Smooth muscle cell (in vitro differentiated cells): ENCODE measurements around the gene TMEM255A. TPM values are rescaled to one million over a fixed set of nuclear protein-coding genes. Genes with fewer than 3 reads are reported as not detected.

Source experiments
- DNase-seq: peaks from one replicate; lab custom pipeline; 2025; ENCODE audit not compliant: unreplicated experiment; lab: John Stamatoyannopoulos, UW
- H2AFZ ChIP-seq: fragments of 200-600 bp; sonication (generic); 2 replicates; pipeline ENCODE4 v1.6.0; 2016; ENCODE audit warnings: antibody characterized with exemption, low read depth, mild to moderate bottlenecking
- H3F3A ChIP-seq: fragments of 200-600 bp; sonication (generic); 2 replicates; pipeline ENCODE4 v1.6.0; 2017; ENCODE audit warnings: antibody characterized with exemption, low read depth
- H3K27ac ChIP-seq: fragments of 200-600 bp; sonication (generic); 2 replicates; pipeline ENCODE4 v1.5.1; 2016; ENCODE audit warnings: low read depth, mild to moderate bottlenecking
- H3K27me3 ChIP-seq: fragments of 200-600 bp; sonication (generic); 2 replicates; pipeline ENCODE4 v1.6.1; 2016; ENCODE audit warnings: low read depth, mild to moderate bottlenecking
- H3K36me3 ChIP-seq: fragments of 200-600 bp; sonication (generic); 2 replicates; pipeline ENCODE4 v1.5.1; 2016; ENCODE audit warnings: low read depth
- H3K4me1 ChIP-seq: fragments of 200-600 bp; sonication (generic); 2 replicates; pipeline ENCODE4 v1.5.1; 2016; ENCODE audit warnings: low read depth
- H3K4me2 ChIP-seq: fragments of 200-600 bp; sonication (generic); 2 replicates; pipeline ENCODE4 v1.6.0; 2016; ENCODE audit warnings: mild to moderate bottlenecking
- H3K4me3 ChIP-seq: fragments of 200-600 bp; sonication (generic); 2 replicates; pipeline ENCODE4 v1.5.1; 2016; ENCODE audit warnings: mild to moderate bottlenecking
- H3K79me2 ChIP-seq: fragments of 200-600 bp; sonication (generic); 2 replicates; pipeline ENCODE4 v1.6.0; 2016; ENCODE audit warnings: low read depth, mild to moderate bottlenecking
- H3K9ac ChIP-seq: fragments of 200-600 bp; sonication (generic); 2 replicates; pipeline ENCODE4 v1.6.0; 2016; ENCODE audit warnings: low read depth
- H3K9me3 ChIP-seq: fragments of 200-600 bp; sonication (generic); replicated peaks from 2 replicates; pipeline ENCODE4 v1.5.1; 2016; ENCODE audit warnings: low read depth
- H4K20me1 ChIP-seq: fragments of 200-600 bp; sonication (generic); 2 replicates; pipeline ENCODE4 v1.6.0; 2016; ENCODE audit warnings: low read depth
- WGBS: methylation state at CpG from one replicate; pipeline ENCODE4 v1.1.7; 2016; ENCODE audit warnings: low lambda C conversion rate; 5-methylcytosine and 5-hydroxymethylcytosine counted together
- polyA plus RNA-seq: library from polyadenylated mRNA; unstranded; fragments of >200 nt; fragmentation: Nextera tagmentation; extraction: Ambion mirVana; gene quantifications from 2 replicates; pipeline ENCODE4 v1.2.1, GENCODE V29; 2016
- total RNA-seq: library from RNA; depleted of rRNA; stranded (reverse); fragments of >200 nt; gene quantifications from 2 replicates; pipeline ENCODE4 v1.2.3, GENCODE V29; 2014
- TF ChIP-seq, protein P1 (sequence below): fragments of 200-600 bp; sonication (generic); IDR thresholded peaks from 2 replicates; pipeline ENCODE4 v1.5.1; 2017; ENCODE audit warnings: borderline replicate concordance, mild to moderate bottlenecking, antibody characterized with exemption; ENCODE audit not compliant: insufficient read depth, poor library complexity, severe bottlenecking

Gene TMEM255A
- total and polyA plus RNA-seq, 2 experiments from 2014 or later = 0.04 TPM; not detected in 1

DNA sequence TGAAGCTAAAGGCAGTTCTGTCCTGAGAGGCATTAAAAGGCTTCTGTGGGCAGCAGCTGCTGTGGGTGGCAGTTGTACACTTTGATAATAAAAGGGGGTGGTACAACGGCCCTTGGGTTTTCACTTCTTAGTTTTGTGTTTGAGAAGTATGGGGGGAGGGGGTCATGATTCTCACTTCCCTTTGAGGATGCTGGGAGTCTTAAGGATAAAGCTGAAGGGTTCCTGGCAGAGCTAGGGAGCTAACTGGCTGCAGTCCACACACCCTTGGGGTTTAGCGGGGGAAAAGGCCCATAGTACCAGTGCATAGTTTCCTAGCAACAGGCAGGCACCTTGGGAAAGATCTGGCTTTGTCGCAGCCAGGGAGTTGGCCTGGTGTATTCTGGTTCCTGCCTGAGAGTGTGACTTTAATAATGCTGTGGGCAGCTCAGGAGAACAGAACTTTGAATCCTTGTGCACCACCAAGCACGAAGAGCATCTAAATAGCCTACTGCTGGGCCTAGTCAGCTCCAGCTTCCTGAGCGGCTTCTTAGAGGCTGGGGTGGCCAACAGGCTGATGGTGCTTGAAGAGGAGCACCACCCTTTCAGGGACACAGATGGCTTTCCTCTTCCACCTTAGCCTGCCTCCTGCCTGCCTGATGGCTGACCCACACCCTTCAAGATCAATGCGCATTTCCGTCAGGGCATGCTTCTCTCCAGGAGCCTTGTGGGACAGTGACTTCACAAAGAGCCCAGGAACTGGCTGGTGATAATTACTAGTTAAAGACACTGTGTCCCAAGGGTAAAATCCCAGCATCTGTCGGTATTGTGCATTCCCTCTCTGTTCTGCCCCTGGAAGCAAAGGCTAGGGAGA lies 48.2 kb downstream of the TMEM255A start:
- H3K4me2 ChIP-seq = no peak overlapping the region
- no peak overlapping the region for H3K27ac ChIP-seq
- no peaks in the 10 kb centered on the region for H3K79me2 ChIP-seq
- no peaks in the 10 kb centered on the region for H3F3A ChIP-seq
- H3K9ac ChIP-seq = no peak overlapping the region
- no peaks in the 10 kb centered on the region for H3K9me3 ChIP-seq
- no peaks in the 10 kb centered on the region for H4K20me1 ChIP-seq
- no peaks in the 10 kb centered on the region for H3K27me3 ChIP-seq
- no peaks in the 10 kb centered on the region for H3K36me3 ChIP-seq
- 74% methylated on average over 8 of the region's 8 CpGs for WGBS
- no peak for DNase-seq
- no peak overlapping the region for H3K4me3 ChIP-seq
- no peaks in the 10 kb centered on the region for H3K4me1 ChIP-seq
- TF ChIP-seq, protein P1, sequence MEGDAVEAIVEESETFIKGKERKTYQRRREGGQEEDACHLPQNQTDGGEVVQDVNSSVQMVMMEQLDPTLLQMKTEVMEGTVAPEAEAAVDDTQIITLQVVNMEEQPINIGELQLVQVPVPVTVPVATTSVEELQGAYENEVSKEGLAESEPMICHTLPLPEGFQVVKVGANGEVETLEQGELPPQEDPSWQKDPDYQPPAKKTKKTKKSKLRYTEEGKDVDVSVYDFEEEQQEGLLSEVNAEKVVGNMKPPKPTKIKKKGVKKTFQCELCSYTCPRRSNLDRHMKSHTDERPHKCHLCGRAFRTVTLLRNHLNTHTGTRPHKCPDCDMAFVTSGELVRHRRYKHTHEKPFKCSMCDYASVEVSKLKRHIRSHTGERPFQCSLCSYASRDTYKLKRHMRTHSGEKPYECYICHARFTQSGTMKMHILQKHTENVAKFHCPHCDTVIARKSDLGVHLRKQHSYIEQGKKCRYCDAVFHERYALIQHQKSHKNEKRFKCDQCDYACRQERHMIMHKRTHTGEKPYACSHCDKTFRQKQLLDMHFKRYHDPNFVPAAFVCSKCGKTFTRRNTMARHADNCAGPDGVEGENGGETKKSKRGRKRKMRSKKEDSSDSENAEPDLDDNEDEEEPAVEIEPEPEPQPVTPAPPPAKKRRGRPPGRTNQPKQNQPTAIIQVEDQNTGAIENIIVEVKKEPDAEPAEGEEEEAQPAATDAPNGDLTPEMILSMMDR = no peak
- H2AFZ ChIP-seq = no peak overlapping the region

GRCh38 chrX:120260369-120260768 lies 50.9 kb downstream of the TMEM255A start:
- H2AFZ ChIP-seq = no peak overlapping the region
- DNase-seq = no peak
- H3K9ac ChIP-seq = no peak overlapping the region
- H4K20me1 ChIP-seq = peaks cover 8% of the 10 kb centered on the region
- H3K36me3 ChIP-seq = no peaks in the 10 kb centered on the region
- 58% methylated on average over 3 of the region's 3 CpGs for WGBS
- TF ChIP-seq, protein P1 = no peak
- H3K27ac ChIP-seq = no peak overlapping the region
- H3F3A ChIP-seq = no peaks in the 10 kb centered on the region
- no peak overlapping the region for H3K4me3 ChIP-seq
- H3K27me3 ChIP-seq = no peaks in the 10 kb centered on the region
- no peak overlapping the region for H3K4me2 ChIP-seq
- H3K79me2 ChIP-seq = no peaks in the 10 kb centered on the region
- no peaks in the 10 kb centered on the region for H3K9me3 ChIP-seq
- H3K4me1 ChIP-seq = no peaks in the 10 kb centered on the region

DNA sequence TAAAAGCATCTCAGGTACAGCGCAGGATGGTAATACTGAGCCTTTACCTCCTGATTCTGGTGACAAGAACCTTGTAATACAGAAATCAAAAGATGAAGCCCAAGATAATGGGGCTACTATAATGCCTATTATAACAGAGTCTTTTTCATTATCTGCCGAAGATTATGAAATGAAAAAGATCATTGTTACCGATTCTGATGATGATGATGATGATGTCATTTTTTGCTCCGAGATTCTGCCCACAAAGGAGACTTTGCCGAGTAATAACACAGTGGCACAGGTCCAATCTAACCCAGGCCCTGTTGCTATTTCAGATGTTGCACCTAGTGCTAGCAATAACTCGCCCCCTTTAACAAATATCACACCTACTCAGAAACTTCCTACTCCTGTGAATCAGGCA lies 57.5 kb downstream of the TMEM255A start:
- TF ChIP-seq, protein P1 = no peak
- H3K4me3 ChIP-seq = no peak overlapping the region
- H4K20me1 ChIP-seq = peaks cover 23% of the 10 kb centered on the region
- no peaks in the 10 kb centered on the region for H3K36me3 ChIP-seq
- H3K79me2 ChIP-seq = no peaks in the 10 kb centered on the region
- peaks cover 10% of the 10 kb centered on the region for H3K4me1 ChIP-seq
- H2AFZ ChIP-seq = no peak overlapping the region
- no peaks in the 10 kb centered on the region for H3K27me3 ChIP-seq
- no peak overlapping the region for H3K4me2 ChIP-seq
- DNase-seq = no peak
- no peak overlapping the region for H3K27ac ChIP-seq
- H3K9ac ChIP-seq = no peak overlapping the region
- H3K9me3 ChIP-seq = no peaks in the 10 kb centered on the region
- H3F3A ChIP-seq = no peaks in the 10 kb centered on the region
- WGBS = 73% methylated on average over 6 of the region's 6 CpGs
